HG03469 (cell line): ENCODE measurements around the gene PTCD2.

Experiments
- ATAC-seq: cut with Tn5 transposase; IDR thresholded peaks from one replicate; pipeline ENCODE4 v1.9.1; 2021; ENCODE audit warnings: mild to moderate bottlenecking, moderate library complexity, moderate number of reproducible peaks; ENCODE audit not compliant: unreplicated experiment

Gene PTCD2

DNA sequence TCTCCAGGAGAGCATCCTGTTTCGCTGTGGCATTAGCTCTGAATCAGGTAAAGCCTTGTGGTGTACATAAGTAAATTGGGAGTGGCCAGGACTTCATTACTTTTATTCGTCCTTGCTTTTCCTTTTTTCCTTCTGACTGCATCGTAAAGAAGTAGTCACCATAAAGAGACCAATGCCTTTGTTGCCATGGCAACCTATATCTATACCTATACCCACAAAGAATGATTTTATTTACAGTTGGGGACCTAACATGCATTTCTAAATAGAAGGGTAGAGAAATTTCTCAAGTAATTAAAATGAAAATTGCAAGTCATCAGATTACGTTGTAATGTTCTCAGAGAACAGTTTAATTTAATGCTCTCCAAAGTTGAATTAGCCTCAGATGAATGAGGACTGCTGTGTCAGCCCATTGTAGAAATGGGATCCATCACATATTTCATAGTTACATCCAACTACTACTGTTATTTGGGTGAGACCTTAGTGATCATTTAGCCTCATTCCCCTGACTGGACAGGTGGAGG is 18.6 kb downstream of the PTCD2 start:
- no peak for ATAC-seq

DNA sequence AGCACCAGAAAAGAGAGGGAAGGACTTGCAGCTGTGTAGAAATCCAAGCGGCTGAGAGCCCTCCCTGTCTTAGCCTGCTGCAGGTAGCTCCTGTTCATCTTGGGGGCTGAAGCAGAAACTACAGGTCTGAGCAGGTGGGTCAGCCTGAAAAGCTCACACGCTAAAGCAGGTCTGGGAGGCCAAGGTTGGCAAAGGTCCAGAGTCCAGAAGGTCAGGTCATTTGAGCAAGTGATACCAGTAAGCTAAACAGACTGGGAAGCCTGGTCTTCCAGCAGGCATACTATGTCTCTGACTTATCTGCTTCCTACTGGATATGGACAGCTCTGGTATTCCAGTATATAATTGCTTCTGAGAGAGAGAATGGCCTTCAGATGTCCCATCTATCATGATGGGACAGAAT is 26.2 kb downstream of the PTCD2 start:
- no peak for ATAC-seq

DNA sequence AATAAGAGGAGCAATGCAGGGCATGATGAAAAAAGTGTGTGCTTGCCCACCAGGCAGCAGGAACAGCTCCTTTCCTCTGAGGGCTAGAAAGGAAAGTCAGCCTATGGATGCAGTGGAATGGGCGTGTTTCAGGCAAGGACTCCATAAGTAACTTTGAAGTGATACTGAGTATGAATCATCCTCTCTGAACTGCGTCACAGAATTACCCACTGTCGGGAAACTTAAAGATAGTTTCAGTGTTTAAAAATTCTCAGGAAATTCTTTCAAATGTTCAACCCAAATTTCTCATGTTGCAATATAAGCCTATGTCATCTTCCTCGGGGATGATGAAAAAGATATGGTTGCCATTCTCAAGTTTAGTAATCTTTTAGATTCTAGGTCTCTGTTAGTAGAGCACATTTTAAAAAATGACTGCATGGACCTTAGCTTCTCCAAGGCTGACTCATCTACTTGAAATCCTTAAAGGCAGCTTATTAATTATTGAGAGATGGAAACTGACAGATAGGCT is 27.7 kb downstream of the PTCD2 start:
- no peak for ATAC-seq

DNA sequence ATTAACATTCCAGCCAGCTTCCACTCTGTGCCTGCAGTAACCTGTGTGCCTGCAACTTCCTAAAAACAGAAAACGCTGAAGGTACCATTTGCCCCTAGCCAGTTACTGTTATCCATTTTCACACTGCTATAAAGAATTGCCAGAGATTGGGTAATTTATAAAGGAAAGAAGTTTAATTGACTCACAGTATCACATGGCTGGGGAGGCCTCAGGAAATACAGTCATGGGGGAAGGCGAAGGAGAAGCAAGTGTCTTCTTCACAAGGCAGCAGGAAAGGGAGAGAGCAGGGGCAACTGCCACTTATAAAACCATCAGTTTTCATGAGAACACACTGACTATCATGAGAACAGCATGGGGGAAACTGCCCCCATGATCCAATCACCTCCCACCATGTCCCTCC is 31.2 kb downstream of the PTCD2 start:
- no peak for ATAC-seq

DNA sequence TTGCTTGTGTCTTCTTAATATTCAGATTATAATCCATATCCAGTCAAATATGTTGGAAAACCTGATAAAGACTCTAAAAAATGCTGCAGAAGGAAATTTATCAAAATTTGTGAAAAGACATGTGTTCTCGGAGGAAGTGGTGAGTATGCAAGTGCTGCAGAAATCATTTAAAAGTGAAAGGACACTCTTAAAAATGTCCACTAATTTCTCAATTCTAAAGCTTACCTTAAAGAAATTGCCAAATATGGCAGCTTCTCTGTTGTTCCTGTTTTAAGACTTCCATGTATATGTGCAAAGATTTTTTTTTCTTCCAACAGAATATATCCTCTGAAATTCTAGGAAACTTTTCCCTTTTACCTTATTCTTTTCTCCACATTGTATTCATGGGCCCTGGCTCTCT is 32.4 kb downstream of the PTCD2 start:
- ATAC-seq: no peak

DNA sequence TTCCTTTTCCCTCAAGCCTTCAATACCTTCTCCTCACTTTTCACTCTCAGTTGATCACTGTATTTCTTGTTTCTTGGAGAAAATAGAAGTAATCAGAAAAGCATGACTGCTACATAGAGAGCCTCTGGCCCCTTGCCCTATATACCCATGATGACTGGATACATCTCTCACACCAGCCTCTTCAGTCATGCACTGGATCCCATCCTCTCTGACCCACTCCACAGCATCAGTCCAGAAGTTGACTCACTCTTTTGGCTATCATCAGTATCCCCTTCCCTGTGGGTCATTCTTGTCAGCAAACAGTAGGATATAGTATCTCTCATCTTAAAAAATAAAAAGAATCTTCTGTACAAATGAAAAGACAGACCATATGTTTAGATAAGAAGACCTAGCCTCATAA is 32.9 kb downstream of the PTCD2 start:
- no peak for ATAC-seq

DNA sequence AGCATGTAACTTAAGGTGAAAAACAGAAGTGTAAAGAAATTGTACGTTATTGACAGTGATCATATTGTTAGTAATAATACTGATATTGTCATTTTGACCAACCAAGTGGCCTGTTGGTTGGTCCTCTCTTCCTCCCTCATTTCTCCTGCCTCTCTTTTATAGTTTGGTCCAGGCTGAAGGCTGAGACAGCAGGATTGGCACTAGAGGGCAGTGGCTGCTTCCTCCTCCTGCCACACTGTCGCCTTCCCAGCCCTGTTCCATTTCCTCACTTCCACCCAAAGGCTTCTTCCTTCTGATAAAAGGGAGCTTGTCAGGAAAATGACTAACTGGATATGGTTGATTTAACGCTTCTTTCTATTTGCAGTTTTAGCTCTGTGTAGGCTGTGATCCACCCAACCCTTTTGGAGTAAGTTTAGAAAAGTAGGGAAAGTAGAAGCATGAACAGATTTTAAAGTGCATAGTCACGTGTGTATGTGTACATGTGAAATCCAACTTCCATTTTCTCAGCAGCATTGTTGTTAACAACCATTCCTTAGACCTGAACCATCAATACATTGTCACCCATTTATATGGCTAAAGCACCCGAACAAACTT is 35.6 kb downstream of the PTCD2 start:
- ATAC-seq: no peak

DNA sequence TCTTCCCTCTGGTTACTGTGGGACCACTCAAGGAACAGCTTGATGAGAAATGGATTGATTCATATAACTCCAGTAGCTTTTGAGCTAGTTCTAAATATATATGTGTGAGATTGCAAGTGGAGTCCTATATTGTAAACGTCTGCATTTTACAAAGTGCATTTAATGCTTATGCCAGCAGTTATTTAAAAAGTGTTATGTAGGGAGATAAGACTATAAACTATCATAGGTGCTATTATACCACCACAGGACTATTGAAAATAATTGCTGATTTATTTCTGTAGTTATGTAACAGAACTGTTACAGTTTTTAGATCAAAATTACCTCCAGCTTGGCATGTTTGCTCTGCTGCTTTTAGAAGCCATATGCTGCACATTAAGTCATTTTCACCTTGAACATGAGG is 36.2 kb downstream of the PTCD2 start:
- no peak for ATAC-seq

DNA sequence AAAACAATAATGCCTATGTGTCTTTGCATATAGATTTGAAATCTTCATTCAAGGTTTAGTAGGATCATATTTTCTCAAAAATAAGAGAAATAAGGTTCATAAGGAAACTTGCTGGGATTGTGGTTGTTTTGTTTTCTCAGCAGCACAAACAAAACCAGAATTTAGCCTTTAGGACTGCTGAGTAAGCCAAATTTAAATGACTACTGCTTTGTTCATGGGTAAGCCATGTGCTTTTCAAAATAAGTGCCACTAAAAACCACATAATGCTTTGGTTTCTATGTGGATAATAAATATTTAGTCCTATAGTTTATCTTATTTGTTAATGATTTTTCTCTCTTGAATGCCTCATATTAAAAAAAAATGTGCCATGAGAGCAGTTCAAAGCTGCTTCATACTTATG is 38.8 kb downstream of the PTCD2 start:
- ATAC-seq: no peak

DNA sequence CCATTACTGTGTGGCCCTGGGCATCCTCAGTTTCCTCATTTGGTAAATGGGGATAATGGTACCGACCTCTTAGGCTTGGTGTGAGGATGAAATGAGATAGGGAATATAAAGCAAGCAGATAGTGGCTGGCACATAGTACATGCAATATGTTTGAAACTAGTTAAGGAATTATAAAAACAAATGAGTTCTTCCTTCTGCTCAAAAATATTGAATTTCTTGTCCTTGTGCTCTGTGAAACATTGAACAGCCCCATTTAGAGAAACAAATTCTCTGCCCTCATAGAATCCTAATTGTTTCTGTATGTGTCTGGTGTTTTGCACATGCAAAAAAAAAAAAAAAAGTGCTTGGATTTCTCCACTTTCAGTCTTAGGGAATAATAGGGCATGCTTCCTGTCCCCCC is 39.7 kb downstream of the PTCD2 start:
- ATAC-seq: no peak

DNA sequence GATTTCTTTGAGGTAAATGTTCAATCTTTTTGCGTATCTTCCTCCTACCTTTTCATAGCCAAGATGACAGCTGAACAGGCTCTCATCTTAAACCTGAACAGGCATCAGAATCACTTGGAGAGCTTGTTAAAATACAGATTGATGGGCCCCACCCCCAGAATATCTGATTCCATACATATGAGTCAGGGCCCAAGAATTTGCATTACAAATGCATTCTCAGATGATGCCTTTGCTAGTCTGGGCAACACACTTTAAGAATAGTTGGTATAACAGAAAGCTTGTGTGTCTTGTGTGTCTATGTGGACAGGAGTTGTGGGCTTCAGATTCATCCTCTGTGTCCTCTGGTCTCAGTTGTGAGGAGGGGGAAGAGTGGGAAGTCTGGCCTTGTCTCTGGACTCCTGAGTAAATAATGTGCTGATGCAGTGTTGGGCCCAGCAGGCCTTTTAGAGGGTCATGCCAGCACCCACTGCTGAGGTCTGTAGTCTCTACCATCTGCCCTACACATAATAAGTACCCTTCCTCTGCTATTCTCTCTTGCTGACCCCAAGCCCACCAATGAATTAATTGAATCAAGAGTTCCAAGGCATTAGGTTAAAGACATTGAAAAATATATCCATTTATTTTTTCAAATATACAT is 43.1 kb downstream of the PTCD2 start:
- ATAC-seq: no peak

DNA sequence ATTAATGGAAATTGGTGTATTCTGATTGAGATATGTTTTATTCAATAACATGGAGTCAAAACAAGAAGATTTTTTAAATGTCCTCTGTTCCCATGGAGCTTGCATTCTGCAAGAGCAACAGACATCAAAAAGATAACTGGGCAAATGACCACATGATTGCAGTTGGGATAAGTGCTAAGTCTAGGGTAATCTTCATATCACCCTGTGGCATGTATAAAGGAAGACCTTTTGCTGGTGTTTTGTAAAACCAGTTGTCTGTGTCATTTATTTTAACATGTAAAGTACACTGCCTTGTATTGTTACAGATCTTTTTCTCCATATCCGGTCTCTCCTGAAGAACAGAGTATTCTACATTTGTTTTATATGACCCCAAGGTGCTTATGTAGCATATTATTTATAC is 44.0 kb downstream of the PTCD2 start:
- ATAC-seq: no peak

DNA sequence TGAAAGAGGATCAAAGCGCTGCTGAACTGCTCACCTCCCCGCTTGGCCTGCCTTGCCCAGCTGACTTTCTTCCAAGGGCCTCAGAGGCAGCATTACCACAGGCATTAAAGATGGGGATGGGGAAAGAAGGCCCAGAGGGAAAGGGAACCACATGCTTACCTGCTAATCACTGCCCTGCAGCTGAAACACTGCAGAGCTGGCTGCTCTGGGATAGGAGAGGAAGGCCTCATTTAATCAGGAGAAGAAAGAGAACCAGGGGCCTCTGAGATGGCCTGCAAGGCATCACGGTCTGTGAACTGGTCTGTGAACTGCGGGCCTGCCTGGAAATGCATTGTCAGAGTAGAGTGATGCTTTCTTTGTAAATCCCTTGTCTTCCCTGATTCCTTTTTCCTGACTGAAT is 44.8 kb downstream of the PTCD2 start:
- ATAC-seq: no peak

DNA sequence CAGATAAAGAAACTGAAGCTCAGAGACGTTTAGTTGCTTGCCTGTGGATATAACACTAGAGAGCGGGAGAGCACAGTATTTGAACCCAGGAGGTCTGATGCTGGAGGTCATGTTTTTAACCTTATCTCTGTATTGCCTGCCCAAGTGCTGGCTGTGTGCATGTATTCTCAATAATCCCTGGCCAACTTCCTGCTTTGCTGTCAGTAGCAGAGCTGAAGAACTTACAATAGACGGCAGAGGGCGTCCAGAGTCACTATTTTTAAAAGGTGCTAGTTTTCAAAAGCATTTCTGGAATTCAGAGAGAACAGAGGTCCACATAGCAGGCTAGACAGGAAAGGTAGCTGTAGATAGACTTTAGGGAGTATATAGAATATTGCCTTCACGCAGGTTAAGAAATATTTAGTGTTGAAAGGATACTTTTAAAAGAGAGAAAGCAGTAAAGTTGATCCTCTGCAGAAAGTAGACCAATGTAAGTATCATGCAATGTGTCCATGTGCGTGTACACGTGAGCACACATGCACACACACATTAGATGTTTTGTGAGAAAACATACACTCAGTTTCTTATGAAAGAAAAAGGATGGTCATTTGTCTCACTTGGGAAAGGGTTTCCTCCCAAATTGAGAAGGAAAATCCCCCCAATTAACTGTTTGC is 46.3 kb downstream of the PTCD2 start:
- ATAC-seq: no peak

DNA sequence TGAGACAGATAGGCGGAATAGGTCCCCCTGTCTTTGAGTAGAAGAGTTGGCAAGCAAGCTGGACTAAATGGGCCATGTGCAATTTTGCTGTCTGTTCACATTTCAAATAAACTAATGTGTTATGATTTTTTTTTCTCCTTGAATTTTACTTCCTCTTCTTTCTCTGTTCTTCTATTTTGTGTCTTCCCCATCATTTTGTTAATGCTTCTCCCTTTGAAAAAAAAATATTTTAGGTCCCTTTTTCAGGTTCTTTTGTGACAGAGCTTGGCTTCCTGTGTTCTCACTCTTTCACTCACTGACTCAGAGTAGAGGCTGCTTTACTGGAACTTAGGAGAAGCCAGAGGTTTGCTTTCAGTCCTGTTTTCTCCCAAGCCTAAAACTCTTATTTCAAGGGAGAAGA is 48.1 kb downstream of the PTCD2 start:
- no peak for ATAC-seq

DNA sequence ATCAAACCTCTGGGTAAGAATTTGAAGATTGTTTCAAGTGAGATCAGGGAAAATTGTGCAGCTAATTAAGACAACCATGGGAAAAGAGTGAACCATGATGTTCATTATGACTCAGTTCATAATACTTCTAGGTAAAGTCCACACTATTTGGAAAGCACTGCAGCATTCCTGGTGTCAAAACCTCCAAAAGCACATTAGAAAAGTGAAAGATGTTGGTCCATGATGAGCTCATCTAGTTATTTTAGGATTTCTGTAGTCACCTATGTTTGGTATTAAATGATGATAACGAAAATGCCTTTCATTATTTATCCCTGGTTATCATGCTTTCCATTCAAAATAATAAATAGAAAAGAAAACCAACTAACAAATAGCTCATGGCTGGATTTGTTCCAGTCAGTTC is 49.1 kb downstream of the PTCD2 start:
- ATAC-seq: no peak

DNA sequence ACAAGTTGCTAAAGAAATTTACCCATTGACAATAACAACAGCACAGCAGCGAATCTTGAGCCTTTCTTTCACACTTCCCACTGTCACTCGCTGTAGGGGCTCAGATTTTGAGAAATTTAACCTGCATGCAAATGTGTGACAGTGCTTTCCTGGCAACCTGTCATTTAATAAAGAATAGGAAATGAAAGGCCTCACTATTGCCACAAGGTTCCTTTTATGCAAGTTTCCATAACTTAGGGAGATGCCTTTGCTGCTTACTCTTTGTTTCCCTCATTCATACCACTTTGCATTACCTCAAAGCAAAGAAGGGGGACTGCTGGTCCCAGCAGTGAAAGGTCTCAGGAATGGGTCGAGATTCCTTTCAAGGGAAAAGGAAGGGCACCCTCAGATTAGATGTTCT is 49.5 kb downstream of the PTCD2 start:
- no peak for ATAC-seq

DNA sequence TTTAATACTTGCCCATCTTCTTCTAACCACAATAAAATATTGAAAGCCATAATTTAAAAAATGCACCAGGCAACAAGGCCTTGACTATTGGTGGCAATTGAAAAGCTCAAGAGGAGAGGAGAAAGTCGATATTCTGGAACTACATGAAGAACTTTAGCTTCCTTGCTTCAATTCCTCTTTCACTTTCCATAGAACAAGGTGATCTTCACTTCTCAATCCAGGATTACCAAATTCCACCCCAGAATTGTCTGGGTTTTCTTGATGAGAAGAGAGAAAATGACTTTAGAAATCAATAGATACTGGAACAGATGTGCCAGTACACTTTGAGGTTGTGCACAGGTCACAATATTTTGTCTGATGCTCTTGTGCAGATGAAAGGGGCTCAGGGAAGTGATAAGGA is 52.2 kb downstream of the PTCD2 start:
- no peak for ATAC-seq

DNA sequence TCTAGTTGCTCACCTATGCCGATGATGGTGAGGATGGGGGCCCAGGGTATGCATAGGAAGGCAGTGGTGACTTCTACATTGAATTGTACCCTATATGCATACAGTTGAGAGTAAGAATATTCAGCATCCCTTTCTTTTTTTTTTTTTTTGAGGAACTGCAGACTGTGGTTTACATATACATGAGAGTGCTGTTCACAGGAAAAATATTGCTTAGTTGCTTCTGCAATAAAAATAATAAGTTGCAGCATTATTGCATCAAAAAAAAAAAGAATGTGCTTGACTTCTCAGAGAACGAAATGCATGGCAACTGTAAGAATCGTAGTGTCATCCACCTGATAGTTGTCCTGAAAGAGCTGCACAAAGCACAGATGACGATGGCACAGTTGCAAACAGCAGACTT is 52.8 kb downstream of the PTCD2 start:
- no peak for ATAC-seq

DNA sequence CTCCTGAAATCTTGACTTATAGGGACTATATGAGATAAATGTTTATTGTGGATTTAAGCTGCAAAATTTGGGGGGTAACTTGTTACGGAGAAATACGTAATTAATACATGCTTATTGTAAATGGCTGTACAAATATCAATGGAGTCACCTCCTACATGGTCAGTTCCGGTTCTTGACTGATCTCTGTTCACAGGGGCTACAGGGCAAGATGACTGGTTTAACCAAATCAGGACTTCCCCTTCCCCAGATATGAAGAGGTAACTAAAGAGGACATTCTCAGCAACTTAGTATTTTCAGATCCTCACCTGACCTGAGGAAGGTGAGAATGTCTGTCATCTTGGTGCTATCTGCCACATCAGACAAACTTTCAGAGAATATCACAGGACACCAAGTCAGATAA is 54.7 kb downstream of the PTCD2 start:
- ATAC-seq: no peak

DNA sequence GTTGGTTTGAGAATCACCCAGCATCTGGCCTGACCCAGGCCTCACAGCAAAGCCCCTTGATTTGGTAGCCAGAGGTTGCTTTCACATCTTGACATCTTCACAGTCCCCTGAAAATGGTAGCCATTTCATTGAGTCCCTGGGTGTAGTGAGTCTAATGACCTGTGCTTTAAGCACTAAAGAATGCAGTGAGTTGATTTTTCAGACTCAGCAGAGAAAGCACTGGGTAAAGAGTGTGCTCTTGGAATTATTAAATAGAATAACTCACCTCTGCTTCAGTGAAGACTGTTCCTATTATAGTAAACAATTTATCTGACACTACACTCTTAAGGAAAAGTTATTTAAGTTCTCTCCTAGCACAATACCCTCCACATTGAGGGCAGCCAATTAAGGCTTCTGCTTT is 56.2 kb downstream of the PTCD2 start:
- ATAC-seq: no peak

DNA sequence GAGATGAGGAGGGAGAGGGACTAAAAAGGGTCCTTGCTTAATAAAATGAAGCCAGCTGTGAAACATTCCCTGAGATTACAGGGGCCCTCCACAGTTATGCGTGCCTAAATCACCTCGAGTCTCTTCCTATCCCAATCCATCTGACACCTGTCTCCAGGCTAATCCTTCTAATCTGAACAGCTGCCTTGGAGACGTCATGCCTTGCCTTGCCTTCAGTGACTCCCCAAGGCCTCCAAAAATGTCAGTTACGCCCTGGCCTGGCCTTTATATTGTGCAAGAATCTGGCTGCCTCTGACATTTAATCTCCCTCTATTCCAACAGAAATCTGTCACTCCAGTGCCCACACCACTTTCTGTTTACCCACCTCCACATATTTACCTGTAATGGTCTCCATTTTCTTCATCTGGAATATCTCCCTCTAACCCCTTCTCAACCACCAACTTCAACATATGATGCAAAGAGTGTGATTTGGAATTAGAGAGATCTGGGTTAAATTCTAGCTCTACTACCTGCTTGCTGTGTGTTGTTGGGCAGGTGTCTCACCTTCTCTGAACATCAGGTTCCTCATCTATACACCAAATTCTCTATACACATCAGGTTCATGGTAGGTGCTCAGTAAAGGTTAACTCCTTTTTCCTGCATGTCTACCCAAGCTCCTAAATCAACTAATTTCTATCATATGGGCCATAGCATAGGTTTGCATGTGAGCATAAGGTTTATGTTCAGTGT is 57.9 kb downstream of the PTCD2 start:
- no peak for ATAC-seq
